HS-27A (cell line): ENCODE results near the gene SLC7A6OS.
"Not testable (repeated sequence)": the region's sequence is repeated elsewhere in the genome, so short reads cannot be mapped to it uniquely, and the experiment has no call there.

Experiments
- DNase-seq: peaks from one replicate; pipeline ENCODE4 v3.0.0-alpha.2; 2012; ENCODE audit warnings: low read depth, missing footprints

SLC7A6OS gene

GRCh38 chr16:68298907-68299561, 11.7 kb downstream of the SLC7A6OS start:
- peak; percentile 59 for DNase-seq

GRCh38 chr16:68298312-68298711, 12.4 kb downstream of the SLC7A6OS start:
- DNase-seq: no peak

GRCh38 chr16:68297908-68298307, 12.8 kb downstream of the SLC7A6OS start:
- no peak for DNase-seq

GRCh38 chr16:68296693-68297092, 14.1 kb downstream of the SLC7A6OS start:
- no peak for DNase-seq

GRCh38 chr16:68296291-68296690, 14.5 kb downstream of the SLC7A6OS start:
- DNase-seq: no peak

- no peak for DNase-seq
These were observed 18.3 kb downstream of the SLC7A6OS start for GRCh38 chr16:68292425-68292824.

- no peak for DNase-seq
These were observed 19.5 kb downstream of the SLC7A6OS start for GRCh38 chr16:68291227-68291626.

GRCh38 chr16:68290450-68290849, 20.3 kb downstream of the SLC7A6OS start:
- DNase-seq: no peak

- no peak for DNase-seq
These were observed 21.0 kb downstream of the SLC7A6OS start for GRCh38 chr16:68289621-68290329.

- no peak for DNase-seq
These were observed 21.5 kb downstream of the SLC7A6OS start for GRCh38 chr16:68289202-68289601.

- DNase-seq: not testable (repeated sequence)
These were observed 21.9 kb downstream of the SLC7A6OS start for GRCh38 chr16:68288796-68289195.

- DNase-seq: no peak
These were observed 22.5 kb downstream of the SLC7A6OS start for GRCh38 chr16:68288252-68288650.

- no peak for DNase-seq
These were observed 23.2 kb downstream of the SLC7A6OS start for GRCh38 chr16:68287276-68288251.

- DNase-seq: no peak
These were observed 24.3 kb downstream of the SLC7A6OS start for GRCh38 chr16:68286153-68287074.

- no peak for DNase-seq
These were observed 25.1 kb downstream of the SLC7A6OS start for GRCh38 chr16:68285683-68286082.

GRCh38 chr16:68284847-68285246, 25.9 kb downstream of the SLC7A6OS start:
- DNase-seq: no peak

- no peak for DNase-seq
These were observed 26.7 kb downstream of the SLC7A6OS start for GRCh38 chr16:68283801-68284598.

GRCh38 chr16:68283346-68283745, 27.4 kb downstream of the SLC7A6OS start:
- DNase-seq: no peak

- no peak for DNase-seq
These were observed 28.7 kb downstream of the SLC7A6OS start for GRCh38 chr16:68282064-68282452.

GRCh38 chr16:68281368-68282063, 29.2 kb downstream of the SLC7A6OS start:
- DNase-seq: no peak
